Left kidney (tissue), 2 donors: ENCODE measurements around the gene CORO2A. TPM values are rescaled to one million over a fixed set of nuclear protein-coding genes. Genes with fewer than 3 reads are reported as not detected.
"Not testable (repeated sequence)": the region's sequence is repeated elsewhere in the genome, so short reads cannot be mapped to it uniquely, and the experiment has no call there.

Source experiments
- DNase-seq: peaks from one replicate; pipeline ENCODE4 v3.0.0-alpha.2; 2013
- polyA plus RNA-seq: library from polyadenylated mRNA; unstranded; fragments of 120-200 nt; gene quantifications from one replicate; pipeline ENCODE4 v1.2.1, GENCODE V29; 2013; ENCODE audit not compliant: insufficient read length

CORO2A gene
- polyA plus RNA-seq, 1 donor = 2.2 TPM

DNA sequence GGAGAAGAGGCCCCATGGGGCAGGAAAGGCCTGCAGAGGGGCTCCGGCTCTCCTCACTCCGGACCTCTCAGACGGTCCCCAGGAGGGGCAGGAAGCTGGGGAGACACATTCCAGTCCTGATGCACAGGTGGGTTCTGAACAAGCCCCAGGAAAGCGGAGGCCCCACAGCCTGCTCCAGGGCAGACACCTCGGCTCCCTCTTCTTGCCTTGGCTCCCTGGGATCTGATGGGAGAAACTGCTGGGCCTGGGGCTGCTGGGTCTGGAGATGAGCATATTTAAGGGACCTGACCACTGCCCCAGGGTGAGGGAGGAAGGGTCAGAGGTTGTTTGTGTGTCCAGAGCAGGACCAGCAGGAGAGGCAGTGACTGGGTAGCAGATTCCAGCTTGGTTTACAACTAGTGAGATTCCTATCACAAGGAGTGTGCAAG is 1.2 kb downstream of the CORO2A start:
- no peak for DNase-seq

DNA sequence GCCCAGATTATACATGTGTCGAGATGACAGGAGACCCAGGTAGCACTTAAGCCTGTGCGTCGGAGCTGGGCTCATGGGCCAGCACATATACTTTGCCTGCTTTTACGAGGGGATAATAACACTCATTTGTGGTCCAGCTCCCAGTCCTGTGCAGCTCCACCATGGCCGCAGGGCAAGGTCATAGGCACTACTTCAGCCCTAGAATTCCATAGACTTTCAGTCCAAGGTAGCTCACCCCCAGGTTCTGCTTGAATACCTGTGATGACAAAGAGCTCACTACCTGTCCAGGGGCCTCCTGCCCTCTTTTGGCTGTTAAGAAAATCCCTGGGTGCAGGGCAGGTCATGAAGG is 1.7 kb downstream of the CORO2A start:
- DNase-seq = no peak

DNA sequence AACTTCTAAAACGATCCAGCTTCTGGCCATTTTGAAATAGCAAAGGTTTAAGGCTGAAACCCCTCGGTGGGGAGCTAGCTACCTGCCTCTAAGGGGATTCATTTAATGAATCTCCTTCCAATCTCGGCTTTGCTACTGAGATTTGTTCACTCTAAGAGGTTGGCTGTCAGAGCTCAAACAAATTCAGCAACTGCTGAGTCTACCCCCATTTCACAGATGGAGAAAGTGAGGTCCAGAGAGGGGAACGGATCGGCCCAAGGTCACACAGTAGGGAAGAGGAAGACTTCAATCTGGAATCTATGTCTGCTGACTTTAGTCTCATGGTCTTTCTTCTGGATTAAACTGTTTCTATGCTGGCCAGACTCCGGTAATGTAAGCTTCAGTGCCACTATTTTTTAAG is 3.0 kb downstream of the CORO2A start:
- no peak for DNase-seq

GRCh38 chr9:98187926-98188325 is 4.5 kb downstream of the CORO2A start:
- no peak for DNase-seq

- no peak for DNase-seq
Measured at GRCh38 chr9:98186236-98186635, 6.2 kb downstream of the CORO2A start.

- DNase-seq = no peak
Measured at GRCh38 chr9:98185611-98186171, 6.7 kb downstream of the CORO2A start.

DNA sequence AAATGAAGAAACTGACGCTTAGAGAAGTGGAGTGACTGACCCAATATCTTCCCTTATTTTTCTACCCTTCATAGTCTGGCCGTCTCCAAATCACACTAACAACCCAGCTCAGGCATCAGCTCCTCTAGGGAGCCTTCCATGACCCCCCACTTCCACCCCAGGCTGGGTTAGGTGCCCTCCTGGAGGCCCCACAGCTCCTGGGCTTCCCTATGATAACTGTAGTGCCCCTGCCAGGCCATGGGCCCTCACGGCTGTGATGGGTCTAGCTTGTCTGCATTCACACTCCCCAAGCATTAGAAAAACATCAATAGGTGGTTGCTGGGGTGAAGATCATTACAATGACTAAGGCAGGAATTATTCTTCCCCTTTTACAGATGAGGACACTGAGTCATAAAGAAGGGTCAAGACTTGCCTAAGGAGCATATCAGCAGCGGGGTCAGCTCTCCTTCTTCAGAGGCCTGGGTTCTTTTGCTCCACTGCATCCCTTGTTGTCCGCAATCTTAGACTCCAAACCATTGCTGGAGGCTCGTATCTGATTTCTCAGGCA is 7.3 kb downstream of the CORO2A start:
- DNase-seq = no peak

- DNase-seq = no peak
Measured at GRCh38 chr9:98184326-98184725, 8.1 kb downstream of the CORO2A start.

- DNase-seq = no peak
Measured at GRCh38 chr9:98182889-98183599, 9.4 kb downstream of the CORO2A start.

GRCh38 chr9:98182069-98182820 is 10.2 kb downstream of the CORO2A start:
- DNase-seq = no peak

DNA sequence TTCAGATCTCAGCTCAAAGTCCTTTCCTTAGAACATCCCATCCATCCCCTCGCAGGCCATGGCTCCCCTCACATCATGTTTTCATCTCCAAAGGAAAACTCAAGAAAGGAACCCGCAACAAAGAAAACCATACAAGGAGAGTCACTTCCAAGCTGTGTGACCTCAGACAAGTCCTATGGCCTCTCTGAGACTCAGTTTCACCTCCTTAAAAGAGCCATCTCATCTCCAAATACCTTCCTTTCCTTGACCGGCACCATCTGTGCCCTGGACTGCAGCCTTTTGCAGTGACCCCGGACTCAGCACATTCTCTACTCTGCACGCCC is 10.7 kb downstream of the CORO2A start:
- no peak for DNase-seq

DNA sequence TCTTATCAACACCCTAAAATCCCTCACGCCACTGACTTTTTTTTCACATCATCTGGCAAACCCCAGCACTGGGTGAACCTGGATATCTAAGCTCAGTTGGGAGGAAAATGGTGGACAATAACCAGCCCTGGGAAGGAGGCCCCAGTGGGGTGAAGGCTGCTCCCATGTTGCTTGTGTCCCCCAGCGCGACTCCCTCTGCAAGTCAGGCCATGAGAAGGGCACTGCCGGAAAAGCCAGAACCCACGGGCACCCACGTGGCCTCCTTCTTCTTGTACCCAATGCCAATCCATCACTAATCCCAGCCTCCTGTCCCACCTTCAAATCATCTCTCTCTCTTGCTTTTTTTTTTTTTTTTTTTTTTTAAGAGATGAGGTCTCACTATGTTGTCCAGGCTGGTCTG is 11.4 kb downstream of the CORO2A start:
- no peak for DNase-seq

DNA sequence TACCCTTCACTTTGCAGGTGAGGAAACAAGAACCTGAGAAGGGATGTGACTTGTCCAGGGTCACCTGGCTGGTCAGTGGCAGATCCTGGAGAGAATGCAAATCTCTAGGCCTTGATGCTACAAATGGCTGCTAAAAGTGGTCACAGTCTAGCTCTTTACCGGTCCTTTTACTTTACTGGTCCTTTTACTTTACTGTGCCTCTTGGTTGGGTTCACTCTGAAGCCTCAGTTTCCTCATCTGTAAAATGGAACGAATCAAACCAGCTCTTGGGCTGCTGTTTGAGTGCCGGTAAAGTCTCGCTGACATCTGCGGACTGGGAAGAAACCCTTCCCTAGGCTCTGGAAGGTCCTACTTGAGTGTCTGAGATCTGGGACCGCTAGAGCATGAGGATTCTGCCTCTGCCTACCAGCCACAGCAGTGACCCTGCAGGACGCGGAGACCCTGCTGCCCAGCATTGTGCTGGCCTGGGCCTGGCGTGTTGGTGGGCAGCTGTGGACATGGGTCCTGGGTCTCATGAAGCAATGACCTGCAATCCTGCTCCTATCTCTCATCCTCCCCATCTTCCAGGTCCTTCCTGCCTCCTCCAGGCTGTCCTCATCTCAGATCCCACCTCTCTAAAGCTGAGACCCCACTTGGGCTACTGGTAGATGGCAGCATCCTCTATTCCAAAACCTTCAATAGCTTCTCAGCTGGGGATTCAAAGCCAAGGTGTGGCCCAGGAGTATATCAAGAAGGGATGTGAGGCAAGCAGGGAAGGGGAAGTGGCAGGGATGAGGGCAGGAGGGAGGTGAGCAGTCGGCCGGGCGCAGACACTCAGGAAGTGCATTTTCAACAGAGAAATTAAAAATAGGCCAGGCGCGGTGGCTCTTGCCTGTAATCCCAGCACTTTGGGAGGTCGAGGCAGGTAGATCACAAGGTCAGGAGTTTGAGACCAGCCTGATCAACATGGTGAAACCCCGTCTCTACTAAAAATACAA is 13.3 kb downstream of the CORO2A start:
- DNase-seq = no peak

GRCh38 chr9:98176391-98177259 is 15.8 kb downstream of the CORO2A start:
- DNase-seq = no peak

- DNase-seq = no peak
Measured at GRCh38 chr9:98175762-98176161, 16.7 kb downstream of the CORO2A start.

DNA sequence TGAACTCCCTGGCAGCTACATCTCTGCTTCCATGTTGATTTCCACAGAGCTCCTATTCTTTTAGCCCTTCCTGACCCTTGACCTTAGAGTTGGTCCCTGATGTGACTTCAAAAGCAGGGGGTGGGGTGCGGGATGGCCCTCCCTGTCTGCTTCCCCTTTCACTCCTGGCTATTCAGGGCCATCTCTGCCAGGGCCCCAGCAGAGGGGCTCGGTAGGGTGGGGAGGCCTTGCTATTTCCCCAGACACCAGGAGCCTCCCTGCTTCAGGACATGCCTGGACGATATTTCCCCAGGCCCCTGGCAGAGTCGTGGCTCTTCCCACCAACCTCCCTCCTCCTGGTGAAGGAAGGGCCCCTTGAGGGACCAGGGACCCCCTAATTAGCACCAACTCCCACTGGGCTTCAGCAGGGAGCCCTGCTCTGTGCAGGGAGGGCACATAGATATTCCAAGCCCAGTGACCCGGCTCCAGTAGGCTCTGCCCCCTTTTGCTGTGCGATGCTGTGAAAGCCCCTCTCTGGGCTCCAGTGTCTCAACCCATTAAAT is 17.3 kb downstream of the CORO2A start:
- no peak for DNase-seq

- DNase-seq = not testable (repeated sequence)
Measured at GRCh38 chr9:98174502-98174918, 17.9 kb downstream of the CORO2A start.

- DNase-seq = no peak
Measured at GRCh38 chr9:98173181-98173580, 19.3 kb downstream of the CORO2A start.

- DNase-seq = no peak
Measured at GRCh38 chr9:98172604-98173003, 19.8 kb downstream of the CORO2A start.

DNA sequence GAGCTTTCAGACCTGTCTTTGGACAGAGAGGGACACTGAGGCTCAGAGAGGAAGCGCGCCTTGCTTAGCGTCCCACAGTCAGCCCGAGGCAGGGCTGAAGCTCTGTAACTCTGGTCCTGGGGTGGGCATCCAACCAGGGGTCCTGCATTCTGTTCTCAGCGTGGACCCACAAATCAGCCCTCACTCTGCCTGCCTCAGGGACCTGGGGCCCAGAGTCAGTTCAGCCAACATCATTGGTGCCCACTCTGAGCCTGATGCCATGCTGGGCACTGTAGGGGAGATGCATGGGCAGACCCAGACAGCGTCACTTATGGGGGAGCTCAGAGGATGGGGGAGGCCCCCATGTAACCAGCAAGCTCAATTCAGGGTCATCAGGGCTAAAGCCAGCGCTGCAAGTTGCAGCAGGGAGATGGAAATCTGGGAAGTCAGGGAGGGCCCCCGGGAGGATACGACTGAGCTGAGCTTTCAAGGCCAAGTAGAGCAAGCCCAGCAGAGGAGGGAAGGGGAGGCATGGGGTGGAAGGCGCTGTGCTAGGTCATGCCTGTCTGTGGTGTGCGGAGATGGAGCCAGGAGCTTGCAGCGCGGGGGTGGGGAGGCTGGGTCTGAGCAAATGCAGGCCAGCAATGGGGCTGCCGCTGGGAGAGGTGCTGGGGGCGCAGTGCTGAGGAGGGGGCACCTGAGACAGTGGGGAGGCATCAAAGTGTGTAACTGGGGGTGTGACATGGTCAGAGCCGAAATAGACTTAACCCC is 21.1 kb downstream of the CORO2A start:
- no peak for DNase-seq
